DMS 273 (cell line): Measurements from ENCODE around the gene EYA3.

Source experiments
- DNase-seq: peaks from one replicate; lab custom pipeline; 2025; ENCODE audit not compliant: unreplicated experiment; lab: John Stamatoyannopoulos, UW

The EYA3 gene

DNA sequence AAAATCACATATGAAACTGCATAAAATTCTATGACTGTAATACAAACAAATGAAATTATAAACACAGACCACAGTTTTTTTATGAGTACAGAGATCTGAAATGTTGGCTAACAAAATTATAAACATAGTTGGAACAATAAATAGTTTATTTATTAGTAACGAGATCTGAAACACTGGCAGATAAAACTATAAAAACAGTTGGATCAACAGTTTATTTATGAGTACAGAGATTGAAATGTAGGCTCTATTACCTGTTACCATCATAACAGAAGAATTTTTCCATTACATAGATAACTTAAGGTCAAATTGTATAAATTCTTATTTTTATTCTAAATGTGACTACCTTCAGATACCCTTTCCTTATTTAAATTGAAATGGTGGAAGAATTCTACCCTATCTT is 14.5 kb downstream of the EYA3 start:
- no peak for DNase-seq

GRCh38 chr1:28071813-28072212 is 16.6 kb downstream of the EYA3 start:
- DNase-seq, result no peak

DNA sequence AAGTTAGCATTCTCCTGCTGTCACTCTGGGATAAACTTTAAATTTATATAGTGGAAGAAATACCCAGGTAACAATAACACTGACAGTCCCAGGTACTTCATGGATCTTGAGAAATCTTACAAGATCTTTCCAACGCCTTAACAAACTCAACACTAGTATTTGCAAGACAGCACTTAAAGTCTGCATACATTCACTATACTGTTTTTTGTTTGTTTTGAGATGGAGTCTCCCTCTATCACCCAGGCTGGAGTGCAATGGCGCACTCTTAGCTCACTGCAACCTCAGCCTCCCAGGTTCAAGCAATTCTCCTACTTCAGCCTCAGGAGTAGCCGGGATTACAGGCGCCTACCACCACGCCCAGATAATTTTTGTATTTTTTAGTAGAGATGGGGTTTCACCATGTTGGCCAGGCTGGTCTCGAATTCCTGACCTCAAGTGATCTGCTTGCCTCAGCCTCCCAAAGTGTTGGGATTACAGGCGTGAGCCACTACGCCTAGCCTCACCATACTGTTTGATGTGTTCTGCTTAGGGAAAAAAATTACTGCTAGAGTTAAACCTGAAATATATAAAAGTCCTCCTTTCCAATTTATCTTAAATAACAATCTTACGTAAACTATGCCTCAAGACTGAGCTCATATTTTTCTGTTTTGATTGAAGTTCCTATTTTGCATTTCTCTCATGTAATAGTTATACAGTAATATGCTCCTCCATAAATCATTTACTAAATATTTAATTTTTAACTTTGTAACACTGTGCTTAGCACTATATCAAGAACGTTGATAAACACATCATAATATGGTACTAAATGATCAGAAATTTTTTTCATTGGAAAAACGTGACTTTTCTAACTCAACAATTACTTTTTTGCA is 17.5 kb downstream of the EYA3 start:
- no peak for DNase-seq

GRCh38 chr1:28067523-28068090 is 20.8 kb downstream of the EYA3 start:
- DNase-seq, result no peak

DNA sequence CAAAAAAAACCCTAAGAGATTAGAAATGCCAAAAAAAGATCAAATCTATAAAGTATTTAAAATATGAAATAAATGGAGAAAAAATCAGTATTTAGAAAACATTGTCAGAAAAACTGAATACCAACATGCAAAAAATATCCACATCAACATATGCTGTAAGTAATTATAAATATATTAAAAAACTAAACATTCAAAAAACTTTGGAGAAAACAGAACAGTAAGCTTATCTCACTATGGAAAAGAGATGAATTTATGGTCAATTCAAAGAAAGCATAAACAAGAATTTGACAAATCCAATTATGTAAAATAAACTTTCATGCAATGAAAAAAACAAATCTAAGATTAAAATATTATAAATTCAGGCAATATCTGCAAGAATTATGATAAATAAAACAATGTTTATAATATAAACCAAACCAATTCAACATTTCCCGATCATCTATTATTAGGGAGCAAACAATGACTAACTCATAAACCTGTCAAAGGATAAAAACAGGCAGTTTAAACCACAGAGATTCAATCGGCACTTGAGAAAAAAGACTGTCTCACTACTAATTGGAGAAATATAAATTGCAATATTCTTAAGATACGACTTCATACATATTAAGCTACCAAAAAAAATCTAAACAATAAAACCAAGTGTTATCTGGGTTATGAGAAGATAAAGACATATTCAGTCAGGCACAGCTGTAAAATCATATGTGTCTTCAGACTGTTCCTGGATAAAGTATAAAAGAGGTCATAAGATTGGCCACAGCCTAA is 21.8 kb downstream of the EYA3 start:
- DNase-seq, result no peak

DNA sequence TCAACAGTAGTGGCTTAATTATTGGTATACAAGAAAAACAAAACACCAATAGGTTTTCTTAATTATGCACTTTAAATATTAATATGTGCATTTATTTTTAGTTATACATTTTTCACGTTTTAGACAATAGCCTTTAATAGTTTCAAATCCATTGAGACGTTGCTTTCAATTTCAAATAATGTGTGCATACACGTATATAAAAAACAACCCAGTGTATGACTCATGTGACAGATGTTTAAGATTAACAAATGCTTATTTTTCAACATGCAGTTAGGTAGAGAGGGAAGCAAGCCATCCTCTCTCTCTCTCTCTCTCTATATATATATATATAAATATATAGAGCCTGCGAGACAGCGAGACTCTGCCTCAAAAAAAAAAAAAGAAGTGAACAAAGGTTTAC is 24.3 kb downstream of the EYA3 start:
- DNase-seq, result peak; percentile 56

- no peak for DNase-seq
These were observed 25.6 kb downstream of the EYA3 start for GRCh38 chr1:28062806-28063205.

DNA sequence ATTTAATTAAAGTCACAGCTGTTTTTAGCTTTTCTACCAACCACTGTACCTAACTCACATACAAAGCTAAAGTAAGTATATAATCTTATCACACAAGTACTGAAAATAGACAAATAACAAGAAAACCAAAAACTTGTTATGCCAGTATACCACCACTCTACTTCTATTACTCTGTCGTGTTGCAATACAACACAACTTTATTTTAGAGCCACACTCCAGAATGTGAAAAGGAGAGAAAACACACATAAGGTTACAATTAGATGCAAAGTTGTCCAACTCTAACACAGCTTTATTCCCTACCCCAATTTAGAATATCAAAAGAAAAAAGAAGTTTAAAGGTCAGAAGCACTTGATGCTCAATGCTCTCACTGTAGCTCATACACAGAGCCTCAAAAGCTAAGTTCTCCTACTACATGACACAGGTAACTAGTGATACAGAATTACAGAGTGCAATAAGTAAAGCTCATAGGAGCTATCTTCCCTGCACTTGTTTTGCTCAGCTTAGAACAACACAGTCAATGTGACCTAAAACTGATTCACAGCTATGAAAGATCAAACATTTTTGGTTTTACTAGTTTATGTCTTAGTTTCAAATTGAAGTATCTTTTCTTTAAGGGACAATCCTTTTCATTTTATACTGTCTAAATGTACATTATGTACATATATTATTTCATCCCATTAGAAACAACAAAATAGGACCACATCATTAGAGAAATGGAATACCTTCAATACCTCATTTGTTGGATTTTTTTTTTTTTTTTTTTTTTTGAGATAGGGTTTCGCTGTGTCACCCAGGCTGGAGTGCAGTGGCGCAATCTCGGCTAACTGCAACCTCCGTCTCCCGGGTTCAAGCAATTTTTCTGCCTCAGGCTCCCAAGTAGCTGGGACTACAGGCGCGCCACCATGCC is 29.2 kb downstream of the EYA3 start:
- no peak for DNase-seq

- DNase-seq, result no peak
These were observed 30.2 kb downstream of the EYA3 start for GRCh38 chr1:28058168-28058567.

DNA sequence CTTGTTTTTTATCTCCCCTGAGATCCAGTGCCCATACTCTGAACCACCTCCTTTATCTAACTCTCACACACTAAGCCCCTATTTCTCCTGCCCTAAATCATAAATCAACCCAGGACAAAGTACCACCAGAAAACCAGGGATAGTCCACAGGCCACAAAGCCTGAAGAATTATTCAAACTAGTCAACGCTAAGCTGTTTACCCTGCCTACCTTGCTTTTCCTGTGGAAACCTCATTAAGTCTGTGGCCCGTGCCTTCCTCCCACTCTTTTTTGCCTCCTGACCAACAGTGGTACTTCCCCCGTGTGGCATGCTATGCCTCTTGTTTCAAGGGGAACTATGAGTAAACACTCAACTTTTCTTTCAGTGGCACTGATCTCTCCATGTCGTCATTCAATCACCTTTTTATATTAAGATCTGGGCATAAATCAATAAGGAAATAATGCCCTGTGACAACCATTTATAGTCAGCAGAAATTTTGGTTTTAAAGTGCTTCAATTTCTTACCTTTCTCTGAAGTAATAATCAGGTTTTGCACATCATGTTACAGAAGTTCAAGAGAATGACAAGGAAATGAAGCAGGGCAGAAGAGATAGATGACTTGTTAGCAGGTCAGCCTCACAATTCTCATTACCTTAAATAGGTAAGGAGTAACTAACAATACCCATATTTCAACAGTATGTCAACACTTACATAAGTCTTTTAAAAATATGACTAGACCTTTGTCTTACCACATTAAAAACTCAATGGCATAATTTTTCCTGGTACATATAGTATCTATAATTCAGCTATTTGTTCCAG is 32.1 kb downstream of the EYA3 start:
- no peak for DNase-seq

GRCh38 chr1:28050776-28051175 is 37.6 kb downstream of the EYA3 start:
- DNase-seq, result no peak

DNA sequence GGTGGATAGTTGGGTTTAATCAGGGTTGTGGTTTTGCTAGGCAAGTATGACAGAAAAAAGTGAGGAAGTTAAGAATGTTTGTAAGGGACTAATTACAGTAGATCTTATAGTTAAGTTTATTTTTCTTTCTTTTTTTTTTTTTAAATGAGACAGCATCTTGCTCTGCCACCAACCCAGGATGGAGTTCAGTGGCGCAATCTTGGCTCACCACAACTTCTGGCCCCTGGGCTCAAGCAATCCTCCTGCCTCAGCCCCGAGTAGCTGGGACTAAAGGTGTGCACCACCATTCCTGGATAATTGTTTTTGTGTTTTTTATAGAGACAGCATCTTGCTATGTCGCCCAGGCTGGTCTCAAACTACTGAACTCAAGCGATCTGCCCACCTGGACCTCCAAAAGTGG is 41.7 kb downstream of the EYA3 start:
- DNase-seq, result no peak

DNA sequence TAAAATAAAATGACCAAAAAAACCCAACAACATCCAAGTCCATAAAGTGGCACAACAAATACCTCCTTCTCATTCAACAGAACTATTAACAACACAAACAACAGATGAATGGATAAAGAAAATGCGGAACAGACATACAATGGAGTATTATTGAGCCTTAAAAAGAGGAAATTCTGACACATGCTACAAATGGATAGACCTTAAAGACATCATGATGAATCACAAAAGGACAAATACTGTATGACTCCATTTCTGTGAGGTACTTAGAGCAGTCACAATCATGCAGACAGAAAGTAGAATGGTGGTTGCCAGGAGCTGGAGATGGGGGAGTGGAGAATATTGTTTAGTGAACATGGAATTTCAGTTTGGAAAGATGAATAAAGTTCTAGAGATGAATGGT is 42.6 kb downstream of the EYA3 start:
- no peak for DNase-seq

DNA sequence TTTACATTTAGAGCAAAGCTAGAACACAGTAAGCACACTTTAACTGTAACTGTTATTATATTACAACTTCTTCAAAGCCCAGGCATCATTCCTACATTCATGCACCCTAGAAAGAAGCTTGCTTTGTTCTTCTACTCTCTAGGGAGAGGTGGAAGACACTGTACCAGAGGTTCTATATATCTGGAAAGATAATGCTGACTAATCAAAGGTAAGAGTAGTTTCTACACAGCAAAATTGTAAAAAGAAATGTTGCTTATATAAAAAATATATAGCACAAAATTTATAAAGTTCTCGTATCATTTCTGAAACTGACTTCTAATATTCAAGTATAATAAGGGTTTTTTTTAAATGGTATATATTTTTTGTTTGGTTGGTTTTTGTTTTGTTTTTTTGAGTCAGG is 44.0 kb downstream of the EYA3 start:
- DNase-seq, result no peak

- no peak for DNase-seq
These were observed 49.1 kb downstream of the EYA3 start for GRCh38 chr1:28039341-28039740.

DNA sequence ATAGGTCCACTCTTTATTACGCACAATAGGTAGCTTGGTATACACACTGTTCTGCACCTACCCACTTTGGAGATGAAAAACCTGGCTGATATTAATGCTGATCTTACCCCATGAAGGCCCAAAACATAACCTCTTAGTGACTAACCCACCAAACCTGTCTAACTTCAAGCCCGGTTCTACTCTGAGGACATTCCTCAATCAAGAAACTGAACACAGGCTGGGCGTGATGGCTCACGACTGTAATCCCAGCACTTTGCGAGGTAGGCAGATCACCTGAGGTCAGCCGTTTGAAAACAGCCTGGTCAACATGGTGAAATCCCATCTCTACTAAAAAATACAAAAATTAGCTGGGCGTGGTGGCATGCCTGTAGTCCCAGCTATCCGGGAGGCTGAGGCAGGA is 50.5 kb downstream of the EYA3 start:
- DNase-seq, result no peak

DNA sequence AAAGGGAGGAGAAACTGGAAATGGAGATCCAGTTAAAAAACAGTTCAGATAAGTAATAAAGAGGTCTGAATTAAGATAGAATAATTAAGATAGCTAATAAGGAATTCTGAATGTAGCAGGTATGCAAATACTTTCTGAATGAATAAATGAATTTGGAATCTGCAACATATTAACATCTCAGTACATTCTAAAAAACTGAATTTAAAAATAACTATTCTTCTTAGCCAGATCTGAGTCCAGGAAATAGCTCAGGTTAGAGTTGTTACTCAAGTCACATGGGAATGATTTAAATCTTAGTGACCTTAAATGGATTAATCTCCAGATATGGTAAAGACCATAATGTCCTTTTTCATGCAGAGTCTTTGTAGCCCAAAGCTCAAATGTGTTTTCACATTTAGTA is 51.2 kb downstream of the EYA3 start:
- no peak for DNase-seq

DNA sequence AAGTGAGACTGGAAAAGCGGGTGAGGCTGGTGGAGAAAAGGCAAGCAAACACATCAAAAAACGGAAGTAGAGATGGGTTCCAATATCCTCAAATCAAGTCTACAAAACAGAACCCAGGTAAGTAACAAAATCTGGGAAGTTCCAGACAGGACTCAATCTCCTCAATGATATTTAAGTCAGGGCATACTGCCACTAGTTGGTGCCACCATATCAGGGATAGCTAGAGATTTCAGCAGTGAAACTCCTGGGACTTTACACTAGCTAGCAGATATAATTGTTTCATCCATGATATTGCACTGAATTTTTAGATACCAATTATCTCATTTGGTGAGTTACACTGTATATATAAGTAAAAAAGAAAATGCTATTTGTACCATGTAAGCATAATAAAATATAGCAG is 52.0 kb downstream of the EYA3 start:
- no peak for DNase-seq

DNA sequence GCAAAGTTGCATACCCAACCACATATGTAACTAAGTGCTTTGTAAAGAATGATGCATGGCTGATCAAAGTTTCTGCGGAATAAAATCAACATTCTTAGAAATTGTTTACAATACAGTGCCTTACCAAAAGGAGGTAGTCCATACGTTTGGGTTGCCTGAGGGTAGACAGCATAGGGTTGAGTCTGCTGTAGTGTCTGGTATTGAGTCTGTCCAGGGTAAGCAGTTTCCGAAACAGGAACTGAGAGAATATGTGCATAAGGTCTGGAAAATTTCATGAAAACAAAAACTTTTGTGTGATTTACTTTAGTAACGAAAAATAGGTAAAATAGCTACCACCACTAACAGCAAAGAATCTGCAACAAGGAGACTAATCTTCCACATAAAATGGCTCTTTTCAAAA is 53.0 kb downstream of the EYA3 start:
- DNase-seq, result no peak

DNA sequence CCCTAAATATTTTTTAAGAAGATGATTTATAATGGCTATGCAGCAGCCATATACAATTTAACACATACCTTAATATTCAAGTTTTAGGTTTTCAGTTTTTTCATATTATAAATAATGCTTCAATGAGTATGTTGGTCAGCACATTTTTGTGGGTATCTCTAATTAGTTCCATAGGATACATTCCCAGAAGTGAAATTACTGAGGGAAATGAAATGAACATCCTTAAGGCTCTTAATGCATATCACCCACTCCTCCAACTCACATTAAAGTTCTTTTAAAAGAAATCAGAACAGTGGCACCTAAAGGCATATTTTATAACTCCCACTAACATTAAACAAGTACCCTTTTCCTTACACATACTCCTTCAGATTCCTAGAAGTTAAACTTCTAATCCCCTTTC is 56.1 kb downstream of the EYA3 start:
- DNase-seq, result no peak
